Measurements from ENCODE around the gene COX10.
"Not testable (repeated sequence)": the region's sequence is repeated elsewhere in the genome, so short reads cannot be mapped to it uniquely, and the experiment has no call there.

The COX10 gene

DNA sequence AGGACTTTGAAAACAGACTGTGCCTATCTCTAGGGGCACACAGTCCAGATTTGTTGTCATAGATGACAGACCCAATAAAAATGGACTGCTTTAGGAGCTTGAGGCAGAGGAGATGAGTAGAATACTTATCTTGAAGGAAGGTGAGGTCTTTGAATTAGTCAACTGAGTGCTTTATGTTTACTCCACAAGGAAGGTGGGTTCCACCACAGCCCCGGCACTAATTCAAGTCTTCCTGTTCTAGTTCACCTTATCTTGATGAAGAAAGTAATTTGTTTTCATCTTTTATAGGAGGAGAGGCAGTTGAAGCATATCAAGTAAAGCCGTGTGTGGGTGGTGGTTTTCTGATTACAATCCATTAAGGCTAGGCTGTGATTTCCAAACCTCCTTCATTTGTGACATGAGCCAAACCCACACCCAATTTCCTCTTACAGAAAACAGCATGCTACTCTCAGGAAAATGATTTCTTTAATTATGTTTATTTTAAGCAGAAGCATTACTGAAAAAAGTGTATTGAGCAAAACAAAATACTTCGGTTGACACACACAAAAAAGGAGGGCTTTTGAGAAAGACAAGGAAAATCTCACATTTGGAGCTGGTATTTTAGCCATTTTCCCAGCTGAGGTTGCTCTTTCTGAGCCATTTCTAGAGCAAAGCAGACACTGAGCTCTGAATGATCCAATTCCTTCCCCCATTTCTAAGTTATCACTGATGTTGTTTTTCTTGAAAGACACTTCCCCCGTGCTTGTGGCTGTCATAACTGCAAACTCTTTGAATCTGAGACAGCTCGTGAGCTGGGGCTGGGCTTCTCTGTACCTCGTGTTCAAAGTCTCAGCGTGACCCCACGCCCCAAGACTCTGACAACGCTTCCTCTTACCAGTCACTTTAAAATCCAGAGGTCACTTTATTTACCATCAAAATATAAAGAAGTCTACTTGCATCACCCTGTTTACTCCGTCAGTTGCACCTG lies 132.0 kb downstream of the COX10 start:
- DNase-seq, result peak in 1 of 10 donors; percentile 31
- intact Hi-C loops (cut with DNase I), result no loop called here

DNA sequence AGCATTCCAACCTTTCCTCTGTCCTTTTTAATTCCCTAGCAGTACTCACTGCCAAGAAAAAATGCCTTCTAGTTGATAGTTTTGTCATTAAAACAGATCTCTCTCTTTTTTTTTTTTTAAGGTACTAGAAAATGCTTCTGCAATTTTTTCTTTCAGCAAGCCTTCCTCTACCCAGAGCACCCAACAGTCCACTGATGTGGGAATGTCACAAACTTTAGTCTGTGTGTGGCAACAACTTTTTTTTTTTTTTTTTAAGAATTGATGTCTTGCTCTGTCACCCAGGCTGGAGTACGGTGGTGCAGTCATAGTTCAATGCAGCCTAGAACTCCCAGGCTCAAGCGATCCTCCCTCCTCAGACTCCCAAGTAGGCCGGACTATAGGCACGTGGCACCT lies 132.7 kb downstream of the COX10 start:
- intact Hi-C loops (cut with DNase I), result no loop called here
- DNase-seq, result peak in 1 of 10 donors; percentile 53

DNA sequence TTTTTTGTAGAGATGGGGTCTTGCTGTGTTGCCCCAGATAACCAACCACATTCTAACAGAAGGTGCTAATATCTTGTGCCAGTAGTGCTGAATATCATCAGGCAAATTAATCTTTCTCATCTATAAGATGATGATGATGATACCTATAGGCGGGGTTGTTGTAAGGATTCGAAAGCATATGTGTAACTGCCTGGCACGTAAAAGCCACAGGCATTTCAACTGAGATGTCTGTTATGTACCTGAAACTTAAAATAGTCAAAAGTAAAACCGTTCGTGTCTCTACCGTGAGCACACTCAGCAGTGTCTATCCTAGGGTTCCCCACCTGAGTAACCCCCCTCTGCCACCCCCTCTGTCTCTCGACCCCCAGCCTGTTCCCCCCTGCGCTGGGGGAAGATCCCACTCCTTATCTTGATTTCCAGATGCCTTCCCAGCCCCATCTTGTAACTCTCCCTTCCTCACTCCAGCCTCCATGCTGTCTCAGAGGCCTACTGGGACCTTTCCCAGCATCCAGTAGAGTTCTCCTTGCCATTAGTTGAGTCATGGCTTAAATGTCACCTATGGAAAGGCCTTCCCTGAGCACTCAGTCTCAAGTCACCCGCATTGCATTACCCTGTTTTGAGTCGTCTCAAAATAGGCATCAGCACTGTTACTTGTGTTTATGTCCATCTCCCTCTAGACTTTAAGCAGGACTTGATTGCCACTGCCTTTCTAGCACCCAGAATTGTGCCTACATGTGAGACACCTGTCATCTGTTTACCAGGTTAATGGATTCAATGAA lies 133.3 kb downstream of the COX10 start:
- intact Hi-C loops (cut with DNase I), result no loop called here
- peak in 1 of 10 donors; percentile 19 for DNase-seq

DNA sequence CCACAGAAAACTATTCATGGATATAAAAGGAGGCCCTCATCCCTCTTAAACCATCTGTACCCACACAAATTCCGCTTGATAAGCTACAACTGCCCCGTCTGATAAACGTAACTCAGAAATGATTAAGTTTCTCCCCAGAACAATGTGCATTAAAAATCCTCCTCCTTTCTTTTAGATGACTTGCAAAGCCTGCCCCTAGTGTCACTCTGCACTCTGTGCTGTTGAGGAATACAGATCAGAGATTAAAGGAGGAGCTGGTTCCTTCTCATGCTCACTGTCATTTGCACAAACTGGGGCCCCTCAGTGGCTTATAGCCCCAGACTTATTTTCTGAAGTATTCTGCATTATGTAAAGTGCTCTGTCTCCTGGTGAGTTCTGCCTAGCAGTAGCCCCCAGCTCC lies 134.1 kb downstream of the COX10 start:
- DNase-seq, result no peak
- intact Hi-C loops (cut with DNase I), result no loop called here

DNA sequence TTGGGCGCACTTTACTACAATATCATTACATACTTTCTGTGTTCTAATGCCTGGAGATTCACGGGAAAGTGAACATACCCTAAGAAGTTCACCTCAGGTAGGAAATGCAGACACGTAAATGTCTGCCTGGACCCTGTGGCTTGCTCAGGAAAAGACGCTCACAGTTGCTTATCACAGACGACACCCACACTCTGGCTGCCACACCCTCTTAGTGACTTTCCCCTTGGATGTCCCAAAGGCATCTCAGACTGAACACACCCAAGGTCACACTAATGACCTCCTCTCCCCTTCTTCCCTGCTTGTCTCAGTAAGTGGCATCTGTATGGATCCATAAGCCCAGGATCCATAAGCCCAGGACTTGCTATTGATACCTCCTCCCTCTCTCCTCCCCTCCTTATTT lies 134.8 kb downstream of the COX10 start:
- intact Hi-C loops (cut with DNase I), result no loop called here
- DNase-seq, result peak in 1 of 10 donors; percentile 37

DNA sequence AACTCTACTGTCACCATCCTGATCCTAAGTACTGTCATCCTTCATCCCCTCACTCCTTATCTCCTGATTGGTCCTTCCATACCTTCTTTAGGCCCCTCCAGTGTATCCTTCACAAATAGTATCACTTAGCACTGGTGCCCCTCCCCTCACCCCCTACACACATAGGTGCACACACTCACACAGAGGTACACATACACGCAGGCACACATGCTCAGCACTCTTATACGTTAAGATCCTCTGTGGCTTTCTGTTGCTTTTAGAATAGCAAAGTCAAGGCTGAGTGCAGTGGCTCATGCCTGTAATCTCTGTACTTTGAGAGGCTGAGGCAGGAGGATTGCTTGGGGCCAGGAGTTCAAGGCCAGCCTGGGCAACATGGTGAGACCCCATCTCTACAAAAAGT lies 135.2 kb downstream of the COX10 start:
- intact Hi-C loops (cut with DNase I), result no loop called here
- DNase-seq, result peak in 1 of 10 donors; percentile 20

DNA sequence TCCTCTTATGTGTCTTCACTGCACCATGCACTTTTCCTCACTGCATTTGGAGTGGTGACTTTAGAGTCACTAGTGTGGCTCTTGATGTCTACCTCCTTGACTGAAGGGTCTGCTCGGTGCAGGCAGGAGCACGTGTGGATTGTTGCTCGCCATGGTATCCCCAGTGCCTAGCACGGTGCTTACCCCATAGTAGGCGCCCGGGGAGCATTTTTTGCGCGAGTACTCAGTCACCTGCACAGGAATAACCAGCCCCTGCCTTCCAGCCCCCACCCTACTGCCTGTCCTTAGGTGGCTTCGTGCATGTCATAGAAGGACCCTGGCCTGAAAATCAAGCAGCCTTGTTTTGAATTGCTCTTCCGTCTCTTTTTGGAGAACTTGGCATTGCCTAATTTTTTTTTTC lies 136.1 kb downstream of the COX10 start:
- intact Hi-C loops (cut with DNase I), result no loop called here

DNA sequence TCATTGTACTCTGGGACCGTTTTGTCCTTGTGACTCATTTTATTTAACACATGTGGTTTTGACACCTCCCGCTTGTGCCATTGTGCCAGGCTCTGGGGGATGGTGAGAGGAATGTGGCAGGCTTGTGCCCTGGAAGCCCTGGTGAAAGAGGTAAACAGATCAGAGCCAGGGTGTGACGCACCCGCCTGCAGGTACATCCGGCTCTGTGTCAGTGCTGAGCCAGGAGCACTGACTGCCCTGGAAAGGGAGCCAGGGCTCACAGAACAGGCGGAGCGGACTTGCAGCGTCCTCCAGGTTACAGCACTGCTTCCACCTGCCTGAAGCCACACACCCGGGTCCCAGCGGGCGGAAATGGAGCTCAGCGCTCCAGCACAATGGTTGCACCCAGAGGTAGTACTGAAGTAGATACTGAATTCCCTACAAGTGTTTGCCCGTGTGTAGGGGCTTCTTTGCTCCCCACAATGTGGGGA lies 136.7 kb downstream of the COX10 start:
- DNase-seq, result peak in 7 of 10 donors; percentile 11 to 81 (median 35)

More for the DNA sequence above, 136.1 kb downstream of the COX10 start:
- DNase-seq, result peak in 1 of 10 donors; percentile 24

DNA sequence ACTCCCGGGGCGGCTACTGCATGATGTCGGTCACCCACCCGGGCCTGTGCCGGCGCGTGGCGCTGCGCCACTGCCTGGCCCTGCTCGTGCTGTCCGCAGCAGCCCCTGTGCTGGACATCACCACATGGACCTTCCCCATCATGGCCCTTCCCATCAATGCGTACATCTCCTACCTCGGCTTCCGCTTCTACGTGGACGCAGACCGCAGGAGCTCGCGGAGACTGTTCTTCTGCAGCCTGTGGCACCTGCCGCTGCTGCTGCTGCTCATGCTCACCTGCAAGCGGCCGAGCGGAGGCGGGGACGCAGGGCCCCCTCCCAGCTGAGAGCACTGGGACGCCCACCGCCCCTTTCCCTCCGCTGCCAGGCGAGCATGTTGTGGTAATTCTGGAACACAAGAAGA lies 137.6 kb downstream of the COX10 start:
- peak in 1 of 10 donors; percentile 78 for DNase-seq
- intact Hi-C loops (cut with DNase I), result no loop called here

More for the DNA sequence above, 136.7 kb downstream of the COX10 start:
- intact Hi-C loops (cut with DNase I), result no loop called here

DNA sequence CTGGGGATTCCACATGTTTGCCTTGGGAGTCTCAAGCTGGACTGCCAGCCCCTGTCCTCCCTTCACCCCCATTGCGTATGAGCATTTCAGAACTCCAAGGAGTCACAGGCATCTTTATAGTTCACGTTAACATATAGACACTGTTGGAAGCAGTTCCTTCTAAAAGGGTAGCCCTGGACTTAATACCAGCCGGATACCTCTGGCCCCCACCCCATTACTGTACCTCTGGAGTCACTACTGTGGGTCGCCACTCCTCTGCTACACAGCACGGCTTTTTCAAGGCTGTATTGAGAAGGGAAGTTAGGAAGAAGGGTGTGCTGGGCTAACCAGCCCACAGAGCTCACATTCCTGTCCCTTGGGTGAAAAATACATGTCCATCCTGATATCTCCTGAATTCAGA lies 138.5 kb downstream of the COX10 start:
- DNase-seq, result peak in 1 of 10 donors; percentile 25
- intact Hi-C loops (cut with DNase I), result no loop called here

DNA sequence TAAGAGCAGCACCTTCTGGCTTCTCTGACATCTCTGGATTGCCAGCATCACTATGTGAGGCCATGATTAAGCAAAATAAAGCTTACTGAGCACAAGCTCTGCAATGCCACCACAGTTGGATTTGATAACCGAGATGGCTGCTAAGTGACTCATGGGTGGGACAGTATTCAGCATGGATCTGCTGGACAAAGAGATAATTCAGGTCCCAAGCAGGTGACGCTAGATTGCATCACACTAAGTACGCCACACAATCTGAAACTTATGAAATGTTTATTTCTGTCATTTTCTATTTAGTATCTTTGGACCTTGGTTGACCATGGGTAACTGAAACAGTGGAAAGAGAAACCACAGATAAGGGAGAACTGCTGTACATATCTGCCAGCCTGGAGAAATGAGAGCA lies 139.9 kb downstream of the COX10 start:
- DNase-seq, result no peak
- intact Hi-C loops (cut with DNase I), result no loop called here

DNA sequence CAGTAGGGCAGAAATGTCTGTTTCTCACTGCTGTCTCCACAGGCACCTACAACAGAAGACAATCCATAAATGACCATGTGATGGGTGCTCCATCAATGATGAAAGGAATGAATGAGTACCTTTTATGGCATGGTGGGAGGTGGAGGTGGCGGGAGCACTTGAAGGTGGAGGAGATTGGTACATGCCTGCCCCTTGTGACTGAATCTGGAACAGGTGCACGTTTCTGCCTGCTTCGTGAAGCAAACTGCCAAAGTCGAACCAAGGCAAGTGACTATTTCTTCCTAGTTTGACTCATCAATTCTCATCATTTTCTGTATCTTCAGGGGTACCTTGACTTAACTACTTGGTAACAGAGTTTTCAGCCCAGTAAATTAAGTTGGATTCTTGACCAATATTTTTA lies 141.9 kb downstream of the COX10 start:
- intact Hi-C loops (cut with DNase I), result no loop called here
- no peak for DNase-seq

DNA sequence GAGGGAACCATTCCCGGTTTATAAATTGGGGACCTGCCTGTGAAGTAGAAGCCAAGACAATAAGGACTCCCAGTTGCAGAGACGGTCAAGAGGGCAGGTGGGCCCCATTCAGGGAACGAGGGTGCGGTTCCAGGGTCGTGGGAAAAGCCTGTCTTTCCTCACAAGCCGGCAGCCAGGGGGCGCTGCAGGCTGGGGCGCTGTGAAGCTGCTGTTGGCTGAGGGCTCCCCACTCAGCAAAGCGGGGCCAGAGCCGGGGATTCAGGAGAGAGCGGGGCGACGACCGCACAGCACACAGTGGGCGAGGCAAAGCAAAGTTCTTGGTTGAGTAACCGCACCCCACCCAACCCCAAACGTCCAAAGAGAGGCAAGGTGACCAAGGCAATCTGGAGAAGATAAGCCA lies 142.5 kb downstream of the COX10 start:
- intact Hi-C loops (cut with DNase I), result no loop called here
- DNase-seq, result peak in 2 of 10 donors; percentile 15 to 79

DNA sequence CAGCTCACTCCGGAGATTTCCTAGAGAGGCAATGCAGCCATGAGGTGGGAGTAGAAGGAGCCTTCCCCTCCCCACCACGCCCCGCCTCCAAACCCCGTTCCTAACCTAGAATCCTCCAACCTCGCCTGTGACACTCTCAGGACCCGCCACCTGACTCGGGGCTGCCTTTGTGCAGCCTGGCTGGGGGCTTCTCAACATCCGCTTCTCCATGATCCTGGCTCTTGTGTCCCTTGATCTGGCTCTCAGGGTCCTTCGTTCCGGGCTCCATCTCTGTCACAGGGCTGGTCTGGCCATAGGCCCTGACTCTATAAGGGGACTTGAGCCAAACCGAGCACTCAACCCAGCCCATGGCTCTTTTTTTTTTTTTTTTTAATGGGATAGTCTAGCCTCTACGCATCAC lies 143.1 kb downstream of the COX10 start:
- intact Hi-C loops (cut with DNase I), result no loop called here
- peak in 1 of 10 donors; percentile 56 for DNase-seq

DNA sequence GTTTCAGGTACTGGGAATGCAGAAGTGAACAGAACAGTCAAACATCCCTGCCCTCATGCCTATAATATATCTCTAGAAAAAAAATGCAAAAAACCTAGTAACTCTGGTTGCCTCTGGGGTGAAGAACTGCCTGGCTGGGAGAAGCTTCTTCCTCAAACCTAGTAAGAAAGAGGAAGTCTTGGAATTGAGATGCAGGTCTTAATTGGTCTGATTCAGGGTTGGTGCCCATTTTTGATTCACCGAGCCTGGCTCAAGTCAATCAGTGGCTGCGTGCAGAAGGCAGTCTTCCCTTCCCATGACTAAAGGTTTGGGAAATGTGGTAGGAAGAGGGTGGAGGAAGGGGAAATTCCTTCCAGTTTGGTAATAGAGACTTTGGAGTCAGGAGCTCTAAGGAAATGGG lies 145.0 kb downstream of the COX10 start:
- intact Hi-C loops (cut with DNase I), result no loop called here
- DNase-seq, result no peak

DNA sequence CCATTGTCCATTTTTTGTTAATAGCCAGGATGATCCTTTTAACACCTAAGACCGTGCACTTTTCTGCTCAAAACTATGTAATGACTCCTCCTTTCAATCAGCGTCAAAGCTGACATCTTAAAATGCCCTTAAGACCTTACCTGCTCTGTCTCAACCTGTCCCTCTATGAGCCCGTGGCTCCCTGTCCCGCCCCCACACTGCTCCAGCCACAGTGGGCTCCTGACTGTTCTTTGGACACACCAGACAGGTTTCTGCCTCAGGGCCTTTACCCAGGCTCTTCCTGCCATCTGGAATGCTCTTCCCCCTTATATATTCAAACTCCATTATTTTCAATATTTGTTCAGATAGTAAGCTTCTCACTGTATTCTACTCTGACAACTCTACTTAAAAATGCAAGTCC lies 153.3 kb downstream of the COX10 start:
- intact Hi-C loops (cut with DNase I), result no loop called here
- DNase-seq, result no peak

DNA sequence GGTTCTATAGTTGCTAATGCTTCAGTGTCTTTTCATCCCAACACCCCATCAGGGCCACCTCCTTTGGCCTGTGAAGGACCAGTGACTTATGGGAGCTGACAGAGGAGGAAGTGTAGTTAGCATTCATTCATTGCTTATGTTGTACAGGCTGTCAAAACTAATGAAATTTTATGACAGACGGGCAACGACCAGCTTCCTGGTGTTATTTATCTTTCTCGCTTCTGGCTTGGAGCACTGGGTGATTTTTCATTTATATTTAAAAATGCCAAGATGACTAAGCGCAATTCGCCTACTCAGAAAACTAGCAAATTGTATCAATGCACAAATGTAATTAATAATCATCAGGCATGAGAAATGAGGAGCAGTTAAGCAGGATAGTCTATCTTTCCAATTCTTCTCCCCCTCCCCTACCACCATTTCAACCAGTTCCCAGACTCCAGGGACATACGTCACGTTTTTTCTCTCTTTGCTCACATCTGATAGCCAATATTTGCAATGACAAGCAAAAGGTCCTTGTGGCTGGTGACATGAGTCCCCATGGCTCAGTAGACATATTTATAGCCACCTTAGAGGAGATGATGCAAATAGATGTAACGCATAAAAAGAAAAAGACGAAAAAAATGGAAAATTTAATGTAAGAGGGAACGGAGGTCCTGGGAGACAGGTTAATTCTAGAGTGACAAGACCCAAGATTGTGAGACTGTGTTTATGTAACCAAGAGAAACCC lies 156.1 kb downstream of the COX10 start:
- DNase-seq, result no peak
- intact Hi-C loops (cut with DNase I), result no loop called here

DNA sequence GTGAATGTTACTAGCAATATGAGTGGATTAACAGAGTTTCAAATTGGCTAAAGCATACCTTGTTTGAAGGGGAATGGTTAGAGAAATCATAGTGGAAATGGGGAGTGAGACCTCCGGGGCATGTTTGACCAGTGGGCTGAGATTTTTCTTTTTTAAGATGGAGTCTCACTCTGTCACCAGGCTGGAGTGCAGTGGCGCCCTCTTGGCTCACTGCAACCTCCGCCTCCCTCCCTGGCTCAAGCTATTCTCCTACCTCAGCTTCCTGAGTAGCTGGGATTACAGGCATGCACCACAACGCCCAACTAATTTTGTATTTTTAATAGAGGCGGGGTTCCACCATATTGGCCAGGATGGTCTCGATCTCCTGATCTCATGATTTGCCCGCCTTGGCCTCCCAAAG lies 157.7 kb downstream of the COX10 start:
- DNase-seq, result no peak
- intact Hi-C loops (cut with DNase I), result no loop called here

DNA sequence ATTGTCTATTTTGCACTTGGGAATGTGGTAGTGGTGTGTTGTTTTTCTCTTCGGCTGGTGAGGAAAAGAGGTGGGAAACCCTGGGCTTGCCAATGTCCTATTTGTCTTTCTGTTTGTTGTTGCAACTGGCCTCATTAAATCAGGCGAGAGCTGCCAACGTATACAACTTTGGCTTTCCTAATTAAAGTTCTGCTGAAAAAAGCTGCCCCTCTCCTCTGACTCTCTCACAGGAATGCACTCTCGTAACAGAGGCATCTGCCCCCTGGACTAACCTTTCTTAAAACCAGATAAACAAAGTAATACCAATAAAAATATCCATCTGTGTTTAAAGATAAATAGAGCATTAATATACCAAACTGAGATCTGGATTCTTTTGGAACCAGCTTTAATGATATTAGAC lies 159.6 kb downstream of the COX10 start:
- intact Hi-C loops (cut with DNase I), result no loop called here
- DNase-seq, result no peak

DNA sequence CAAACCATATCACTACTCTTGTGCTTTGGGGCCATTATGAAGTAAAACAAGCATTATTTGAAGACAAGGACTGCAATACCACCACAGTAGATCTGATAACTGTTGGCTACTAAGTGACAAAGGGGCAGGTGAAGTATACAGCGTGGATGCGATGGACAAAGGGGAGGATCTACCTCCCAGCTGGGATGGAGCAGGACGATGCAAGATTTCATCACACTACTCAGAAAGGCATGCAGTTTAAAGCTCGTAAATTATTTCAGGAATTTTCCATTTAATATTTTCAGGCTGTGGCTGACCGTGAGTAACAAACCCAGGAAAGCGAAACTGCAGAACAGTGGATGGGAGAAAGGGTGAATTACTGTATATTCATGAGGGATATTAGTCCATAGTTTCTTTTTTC lies 161.9 kb downstream of the COX10 start:
- intact Hi-C loops (cut with DNase I); DNase-seq: not testable (repeated sequence)

DNA sequence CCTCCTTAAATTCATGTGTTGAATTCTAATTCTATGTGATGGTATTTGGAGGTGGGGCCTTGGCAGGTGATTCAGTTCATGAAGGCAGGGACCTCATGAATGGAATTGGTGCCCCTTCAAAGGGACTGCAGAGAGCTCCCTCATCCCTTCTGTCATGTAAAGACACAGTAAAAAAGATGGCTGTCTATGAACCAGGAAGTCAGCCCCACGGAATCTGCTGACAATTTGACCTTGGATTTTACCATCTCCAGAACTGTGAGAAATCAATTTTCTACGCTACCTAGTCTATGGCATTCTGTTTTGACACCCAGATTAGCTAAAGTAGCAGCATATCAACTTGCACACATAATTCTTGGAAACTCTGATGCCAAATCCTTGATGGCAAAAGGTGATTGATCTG lies 165.7 kb downstream of the COX10 start:
- DNase-seq; intact Hi-C loops (cut with DNase I): not testable (repeated sequence)
